ENCODE measurements around the gene RPLP1.

The RPLP1 gene

DNA sequence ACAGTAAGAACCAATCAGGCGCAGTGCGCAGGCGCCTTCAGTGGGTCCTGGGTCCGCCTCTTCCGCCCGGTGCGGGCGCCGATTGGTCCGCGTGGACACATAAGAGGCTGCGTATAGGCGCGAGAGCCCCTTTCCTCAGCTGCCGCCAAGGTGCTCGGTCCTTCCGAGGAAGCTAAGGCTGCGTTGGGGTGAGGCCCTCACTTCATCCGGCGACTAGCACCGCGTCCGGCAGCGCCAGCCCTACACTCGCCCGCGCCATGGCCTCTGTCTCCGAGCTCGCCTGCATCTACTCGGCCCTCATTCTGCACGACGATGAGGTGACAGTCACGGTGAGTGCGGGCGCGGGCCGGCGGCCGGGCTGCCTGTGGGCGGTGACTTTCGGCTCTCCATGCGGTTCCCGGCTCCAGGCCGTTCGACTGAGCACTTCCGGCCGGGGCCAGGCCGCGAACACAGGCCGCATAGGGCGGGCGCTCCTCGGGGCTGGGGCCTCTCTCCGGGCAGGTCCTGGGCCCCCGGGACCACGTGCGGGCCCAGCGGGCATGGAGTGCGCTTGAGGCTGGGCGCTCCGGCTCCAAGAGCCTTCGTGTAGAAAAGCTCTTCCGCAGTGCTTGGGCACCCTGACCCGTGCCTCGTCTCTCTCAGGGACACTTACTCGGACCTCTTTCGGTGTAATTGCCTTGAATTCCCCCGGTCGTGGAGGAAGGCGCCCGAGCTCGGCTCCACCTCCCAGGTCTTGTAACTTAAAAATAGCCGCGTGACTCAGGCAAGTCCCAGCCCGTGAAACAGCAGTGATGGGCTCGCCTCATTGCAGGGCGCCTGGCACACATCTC is at the start of gene RPLP1:
Gene RPLP1 (plus strand): TSS at position 127 of the 830 bp plus-strand sequence. CDS start 131 bp downstream, at position 258.
- DNase-seq (ENCODE audit: low read depth in 2 of 2) = peak; percentile 87

DNA sequence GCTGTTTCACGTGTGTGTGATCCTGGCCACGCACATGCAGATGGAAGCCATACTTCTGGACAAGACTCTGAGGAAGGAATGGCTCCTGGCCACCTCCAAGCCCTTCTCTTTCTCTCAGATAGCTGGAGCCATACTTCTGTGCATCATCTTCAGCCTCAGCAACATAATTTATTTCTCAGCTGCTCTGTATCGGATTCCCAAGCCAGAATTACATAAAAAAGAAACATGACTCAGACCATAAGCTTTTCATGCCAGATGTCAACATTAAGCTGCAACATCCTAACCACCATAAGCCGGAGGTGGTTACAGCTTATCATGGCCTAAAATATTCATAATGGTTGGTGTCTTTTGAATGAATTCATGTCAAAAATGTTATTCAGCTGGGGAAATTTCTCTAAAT is 49.0 kb upstream of the RPLP1 start:
- peak; percentile 84 to 87 for DNase-seq (ENCODE audit: low read depth in 2 of 2)

DNA sequence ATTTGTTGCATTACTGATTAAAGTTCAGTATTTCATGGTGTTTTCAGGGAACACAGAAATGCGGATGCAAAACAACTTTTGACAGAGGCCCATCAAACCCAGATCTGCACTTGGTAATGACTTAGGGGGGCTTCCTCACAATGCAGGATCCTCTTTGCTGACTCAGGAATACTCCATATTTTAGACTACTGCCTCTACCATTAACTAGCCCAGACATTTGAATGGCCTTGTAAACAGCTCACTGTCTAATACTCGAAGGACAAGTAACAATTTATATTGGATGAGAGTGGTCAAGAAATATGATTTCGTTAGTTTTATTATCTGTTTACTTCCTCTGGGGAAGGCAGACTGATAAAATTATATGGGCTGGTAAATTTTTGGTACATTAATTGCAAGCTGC is 47.5 kb upstream of the RPLP1 start:
- DNase-seq (ENCODE audit: low read depth in 2 of 2) = no peak

DNA sequence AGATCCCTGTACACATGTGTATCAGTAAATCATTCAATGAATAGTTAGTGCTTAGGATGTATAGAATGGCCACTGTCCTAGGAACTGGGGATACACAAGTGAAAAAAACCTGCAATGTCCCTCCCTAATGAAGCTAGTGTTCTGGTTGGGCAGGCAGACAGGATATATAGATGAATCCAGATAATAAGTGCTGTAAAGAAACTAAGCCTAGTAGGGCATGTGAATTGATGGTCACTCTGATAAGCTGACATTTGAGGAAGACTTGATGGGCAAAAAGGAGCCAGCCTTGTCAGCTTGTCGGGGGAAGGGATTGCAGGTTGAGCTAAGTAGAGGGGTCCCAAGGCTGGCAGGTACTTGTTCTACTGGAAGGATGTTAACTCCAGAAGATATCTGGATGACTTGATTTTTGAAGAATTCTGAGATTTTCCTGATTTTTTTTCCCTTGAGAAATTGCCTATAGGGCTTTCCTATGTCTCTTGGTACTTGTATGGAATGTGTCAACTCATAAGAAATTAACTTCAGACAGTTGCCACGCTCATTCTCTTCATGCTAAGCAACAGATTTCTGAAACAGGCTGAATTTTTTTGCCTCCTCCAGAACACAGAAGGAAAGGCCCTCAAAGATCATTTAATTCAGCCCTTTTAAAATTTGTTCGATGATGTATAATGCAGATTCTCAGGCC is 44.8 kb upstream of the RPLP1 start:
- no peak for DNase-seq (ENCODE audit: low read depth in 2 of 2)

DNA sequence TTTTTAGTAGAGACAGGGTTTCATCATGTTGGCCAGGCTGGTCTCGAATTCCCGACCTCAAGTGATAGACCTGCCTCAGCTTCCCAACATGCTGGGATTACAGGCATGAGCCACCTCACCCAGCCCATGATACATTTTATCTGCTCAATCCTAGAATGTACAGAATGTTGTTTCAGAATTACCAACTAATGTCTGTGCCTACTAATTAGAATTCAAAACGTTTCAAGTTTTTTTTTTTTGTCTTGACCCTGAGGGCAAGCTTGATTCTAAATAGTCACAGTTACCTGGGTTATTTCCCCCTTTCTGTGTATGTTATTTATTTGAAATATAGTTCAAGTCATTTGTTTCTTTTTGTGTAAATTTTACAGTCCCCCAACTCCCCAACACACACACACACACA is 43.8 kb upstream of the RPLP1 start:
- DNase-seq (ENCODE audit: low read depth in 2 of 2) = no peak

DNA sequence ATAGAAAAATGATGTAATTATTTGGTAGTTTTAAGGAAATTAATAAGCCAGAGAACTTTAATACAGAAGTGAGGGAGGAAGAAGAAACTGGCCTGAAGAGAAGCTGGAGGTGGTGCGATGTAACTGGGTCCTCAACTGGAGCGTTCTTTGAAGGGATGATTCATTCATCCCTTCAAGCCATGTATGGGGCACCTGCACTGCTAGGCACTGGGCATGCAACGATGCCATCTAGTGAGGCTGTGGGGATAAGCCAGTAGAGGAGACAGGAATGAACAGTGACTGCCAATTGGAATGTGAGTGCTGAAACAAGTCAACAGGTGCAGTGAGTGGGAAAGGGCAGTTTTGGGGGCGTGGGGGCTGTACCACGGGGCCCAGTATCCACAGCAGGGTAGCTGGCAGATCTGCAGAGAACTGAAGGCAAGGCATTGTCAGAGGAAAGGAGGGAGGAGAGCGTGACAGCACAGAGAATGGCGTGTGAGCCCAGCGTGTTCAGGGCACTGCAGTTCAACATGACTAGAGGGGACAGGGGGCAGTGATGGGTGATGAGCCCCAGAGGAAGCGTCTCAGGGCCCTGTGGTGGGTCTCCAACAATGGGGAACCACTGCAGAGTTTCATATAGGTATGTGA is 42.3 kb upstream of the RPLP1 start:
- DNase-seq (ENCODE audit: low read depth in 2 of 2) = no peak

DNA sequence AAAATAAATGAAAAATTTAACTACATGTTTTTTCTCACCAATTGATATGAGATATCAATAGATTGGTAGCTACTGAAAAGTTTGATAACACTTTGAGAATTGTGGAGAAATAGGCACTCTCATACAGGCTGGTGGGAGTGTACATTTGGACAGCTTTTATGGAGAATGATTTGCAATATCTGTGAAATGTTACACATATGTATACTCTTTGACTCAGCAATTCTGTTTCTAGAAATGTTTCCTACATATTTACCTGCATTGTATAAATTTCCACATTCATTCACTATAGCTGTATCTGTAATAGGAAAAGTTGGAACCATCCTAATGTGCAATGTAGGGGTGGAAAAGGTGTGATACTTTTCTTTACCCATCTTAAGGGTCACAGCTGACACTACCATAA is 40.3 kb upstream of the RPLP1 start:
- no peak for DNase-seq (ENCODE audit: low read depth in 2 of 2)

DNA sequence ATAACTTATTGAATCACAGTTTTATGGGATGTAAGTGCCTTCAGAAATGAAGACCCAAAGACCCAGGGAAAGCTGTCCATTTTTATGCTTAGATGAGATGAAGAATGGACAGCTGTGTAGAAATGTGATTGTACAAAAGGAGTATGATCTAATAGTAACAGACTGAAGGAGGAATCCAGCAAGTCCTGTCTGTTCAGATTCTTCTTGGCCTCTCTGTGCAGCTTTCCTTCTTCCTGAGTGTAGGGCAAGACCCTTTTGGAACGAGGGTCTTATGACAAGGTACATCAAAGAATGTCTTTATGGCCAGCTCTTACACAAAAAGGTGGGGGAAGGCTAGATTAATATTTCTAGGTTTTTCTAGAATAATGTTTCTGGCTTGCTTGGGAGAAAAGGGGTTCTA is 39.9 kb upstream of the RPLP1 start:
- DNase-seq (ENCODE audit: low read depth in 2 of 2) = no peak

DNA sequence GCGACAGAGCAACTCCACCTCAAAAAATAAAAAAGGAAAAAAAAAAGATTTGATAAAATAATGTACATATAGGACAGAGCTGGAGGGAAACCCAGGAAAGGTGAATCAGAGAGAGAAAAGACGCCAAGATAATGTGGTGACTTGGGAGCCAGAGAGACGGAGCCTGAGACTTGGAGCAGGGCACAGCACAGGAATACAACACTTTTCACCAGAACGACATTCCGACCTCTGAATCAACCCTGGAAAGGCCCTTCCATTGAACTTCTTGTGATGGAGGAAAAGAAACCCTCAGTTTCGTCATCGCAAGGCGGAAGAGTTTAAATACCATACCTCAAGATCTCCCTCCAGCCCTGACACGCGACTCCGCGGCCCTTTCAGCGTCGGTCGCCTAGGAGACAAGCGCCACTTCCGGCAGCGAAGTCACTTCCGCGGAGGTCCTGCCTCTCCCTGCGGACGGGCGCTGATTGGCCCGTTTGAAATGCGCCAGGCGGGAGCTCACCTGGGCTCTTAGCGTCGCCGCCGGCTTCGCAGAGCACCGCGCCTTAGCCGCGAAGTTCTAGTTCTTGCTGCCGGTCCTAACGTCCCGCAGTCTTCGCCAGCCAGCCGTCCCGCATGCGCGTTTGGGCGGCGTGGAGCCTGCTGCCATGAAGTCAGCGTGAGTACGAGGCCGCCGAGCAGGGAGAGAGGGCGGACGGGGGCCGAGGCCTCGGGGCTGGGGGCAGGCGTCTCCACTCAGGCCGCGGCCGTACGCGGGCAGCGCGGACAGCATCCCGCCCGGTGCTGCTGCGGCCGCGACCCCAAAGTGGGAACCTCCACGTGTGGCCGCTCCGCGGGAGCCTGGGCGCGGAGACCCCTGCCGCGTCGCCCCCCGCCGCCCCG is 38.6 kb upstream of the RPLP1 start, which contains the start of gene KIF23:
Gene KIF23 (plus strand): TSS at position 528 of the 879 bp plus-strand sequence. CDS start 117 bp downstream, at position 645.
- DNase-seq (ENCODE audit: low read depth in 2 of 2) = peak; percentile 81 to 82

DNA sequence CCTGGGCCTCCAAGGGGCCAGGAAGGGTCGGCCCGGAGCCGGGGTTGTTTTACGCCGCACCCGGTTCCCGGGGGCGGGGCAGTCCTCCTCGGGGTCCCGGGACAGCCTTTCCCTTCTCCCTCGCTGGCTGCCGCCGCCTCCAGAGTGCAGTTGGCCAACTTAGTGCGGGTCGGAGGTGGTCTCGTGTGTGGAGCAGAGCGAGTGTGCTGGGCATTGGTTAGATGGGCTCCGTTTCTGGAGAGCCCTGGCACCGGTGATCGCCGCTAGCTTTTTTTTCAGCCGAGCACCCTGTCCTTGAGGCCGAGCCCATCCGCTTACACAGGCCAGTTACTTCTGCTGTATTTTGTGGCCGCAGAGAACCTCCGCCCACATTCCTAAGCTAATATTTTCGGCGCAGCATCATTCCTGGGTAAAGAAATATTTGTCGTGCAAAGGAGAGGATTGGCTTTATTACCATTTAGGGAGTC is 37.9 kb upstream of the RPLP1 start:
- peak; percentile 90 to 91 for DNase-seq (ENCODE audit: low read depth in 2 of 2)

DNA sequence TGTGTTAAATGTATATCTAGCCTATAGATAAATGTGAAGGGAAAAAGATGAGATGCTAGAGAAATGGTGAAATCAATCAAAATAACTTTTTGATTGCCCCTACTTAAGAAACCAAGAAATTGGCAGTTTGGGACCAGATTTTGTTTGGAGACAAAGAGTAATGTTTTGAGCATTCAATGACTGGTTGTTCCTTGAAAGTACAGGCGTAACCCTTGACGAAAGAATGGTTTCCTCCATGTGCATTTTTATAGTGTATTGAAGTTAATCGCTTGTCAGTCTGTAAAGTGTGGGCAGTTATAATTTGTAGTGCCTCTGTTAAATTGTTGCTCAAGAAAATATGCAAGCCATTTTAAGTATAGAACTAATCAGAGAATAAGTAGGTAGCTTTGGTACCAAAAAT is 37.2 kb upstream of the RPLP1 start:
- DNase-seq (ENCODE audit: low read depth in 2 of 2) = no peak

DNA sequence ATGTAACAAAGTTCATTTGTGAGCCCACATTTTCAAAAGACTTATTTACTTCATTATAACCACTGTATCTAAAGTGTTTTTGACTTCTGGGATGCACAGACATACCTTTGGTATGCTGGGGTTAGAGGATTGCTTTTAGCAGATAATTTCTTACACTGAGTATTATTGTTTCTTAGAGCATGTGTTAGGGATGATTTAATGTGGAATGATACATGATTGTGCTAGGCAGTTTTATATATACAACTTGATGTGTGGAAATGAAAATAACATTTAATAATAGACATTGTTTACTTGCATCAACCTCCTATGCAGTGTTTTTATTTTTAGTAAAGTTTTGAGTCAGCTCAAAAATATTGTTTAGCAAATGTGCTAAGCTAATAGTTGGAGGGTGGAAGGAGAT is 35.0 kb upstream of the RPLP1 start:
- DNase-seq (ENCODE audit: low read depth in 2 of 2) = no peak

DNA sequence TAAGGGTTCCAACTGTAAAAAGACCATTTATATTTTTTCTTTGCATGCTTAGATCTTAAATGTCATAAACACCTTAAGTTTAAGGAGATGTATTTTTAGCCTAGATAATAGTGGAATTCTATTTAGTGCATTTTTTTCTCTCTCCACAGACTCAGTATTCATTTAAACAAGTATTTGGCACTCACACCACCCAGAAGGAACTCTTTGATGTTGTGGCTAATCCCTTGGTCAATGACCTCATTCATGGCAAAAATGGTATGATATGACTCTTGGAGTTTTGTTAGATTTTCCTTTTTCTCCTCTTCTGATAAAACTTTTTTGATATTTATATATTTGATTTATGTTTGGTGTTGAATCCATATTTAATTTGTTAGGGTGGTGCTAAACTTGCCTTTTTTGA is 31.1 kb upstream of the RPLP1 start:
- no peak for DNase-seq (ENCODE audit: low read depth in 2 of 2)

DNA sequence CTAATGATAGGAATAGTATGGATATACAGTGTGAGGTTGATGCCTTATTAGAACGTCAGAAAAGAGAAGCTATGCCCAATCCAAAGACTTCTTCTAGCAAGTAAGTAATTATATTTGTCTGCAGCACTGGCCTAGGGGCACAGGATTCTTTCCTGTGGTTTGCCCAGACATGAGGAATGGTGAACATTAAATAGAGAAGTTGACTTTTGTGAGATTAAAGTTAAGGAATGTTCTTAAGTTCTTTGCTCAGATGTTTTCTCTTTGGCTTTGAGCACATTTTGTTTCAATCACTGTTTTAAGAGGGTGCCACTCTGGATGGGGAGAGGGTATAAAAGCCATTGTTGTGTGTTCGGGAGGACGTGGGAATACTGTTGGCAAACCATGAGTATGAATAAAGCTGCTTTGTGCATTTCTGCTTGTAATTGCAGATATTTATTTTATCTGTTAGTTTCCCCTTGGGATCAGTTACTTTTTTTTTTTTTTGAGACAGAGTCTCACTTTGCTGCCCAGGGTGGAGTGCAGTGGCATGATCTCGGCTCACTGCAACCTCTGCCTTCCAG is 30.2 kb upstream of the RPLP1 start:
- no peak for DNase-seq (ENCODE audit: low read depth in 2 of 2)

DNA sequence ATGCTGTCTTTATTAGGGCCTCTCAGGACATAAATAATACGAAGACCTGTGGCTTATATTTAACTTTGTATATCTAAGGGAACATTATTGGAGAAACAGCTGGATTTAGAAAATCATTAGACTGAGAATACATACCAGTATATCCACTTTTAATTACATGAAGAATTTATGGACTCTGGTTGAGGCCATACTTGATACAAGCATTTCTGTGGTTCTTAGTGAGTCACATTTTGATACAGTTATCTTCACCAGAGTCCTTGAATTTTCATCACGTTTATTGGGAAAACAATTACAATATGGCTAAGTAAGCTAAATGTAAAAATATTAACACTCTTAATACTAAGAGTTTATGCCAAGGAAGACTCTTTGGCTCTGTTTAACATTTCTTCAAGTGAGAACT is 28.6 kb upstream of the RPLP1 start:
- no peak for DNase-seq (ENCODE audit: low read depth in 2 of 2)

DNA sequence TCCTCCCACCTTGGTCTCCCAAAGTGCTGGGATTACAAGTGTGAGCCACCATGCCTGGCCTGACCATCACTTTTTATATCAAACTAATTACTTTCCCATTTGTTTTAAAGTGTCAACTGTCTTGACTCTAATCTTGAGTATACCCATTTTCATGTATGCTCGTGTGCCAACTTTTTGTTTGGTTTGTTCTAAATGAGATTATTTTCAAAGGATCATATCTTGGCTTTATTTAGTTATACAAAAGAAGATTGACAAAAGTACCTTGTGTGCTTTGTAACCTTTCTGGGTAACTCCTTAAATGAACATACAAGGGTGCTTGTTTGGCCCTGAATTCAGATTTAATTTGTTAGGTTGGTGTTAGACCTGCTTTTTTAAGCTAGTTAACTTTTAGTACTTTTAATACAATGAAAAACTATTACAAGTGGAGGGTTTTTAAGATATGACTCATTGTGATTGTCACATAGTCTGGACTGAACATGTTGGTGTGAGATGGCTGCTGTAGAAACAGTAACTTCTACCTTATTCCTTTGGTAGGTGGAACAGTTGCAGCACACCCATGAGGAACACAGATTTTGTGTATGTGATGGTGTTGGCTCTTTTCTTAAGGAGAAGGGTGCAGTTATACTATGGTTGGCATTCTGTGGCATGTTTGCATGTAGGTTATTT is 27.7 kb upstream of the RPLP1 start:
- DNase-seq (ENCODE audit: low read depth in 2 of 2) = no peak

DNA sequence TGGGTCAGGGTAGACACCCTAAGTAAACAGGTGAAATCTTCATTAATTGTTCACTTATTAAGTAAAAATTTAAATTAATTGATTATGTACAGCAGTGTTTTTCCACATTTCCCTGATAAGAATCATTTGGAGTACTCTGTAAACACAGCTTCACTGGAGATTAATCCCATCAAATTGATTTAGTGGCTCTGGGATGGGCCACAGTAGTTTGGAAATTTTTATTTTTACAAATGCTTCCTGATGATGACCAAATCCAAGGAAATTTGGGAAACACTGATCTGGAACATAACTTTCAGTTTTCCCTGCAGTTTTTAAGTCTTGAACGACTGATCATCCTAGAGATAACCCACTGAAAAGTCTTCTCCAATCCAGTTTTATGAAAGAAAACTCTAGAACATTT is 18.8 kb upstream of the RPLP1 start:
- DNase-seq (ENCODE audit: low read depth in 2 of 2) = no peak

DNA sequence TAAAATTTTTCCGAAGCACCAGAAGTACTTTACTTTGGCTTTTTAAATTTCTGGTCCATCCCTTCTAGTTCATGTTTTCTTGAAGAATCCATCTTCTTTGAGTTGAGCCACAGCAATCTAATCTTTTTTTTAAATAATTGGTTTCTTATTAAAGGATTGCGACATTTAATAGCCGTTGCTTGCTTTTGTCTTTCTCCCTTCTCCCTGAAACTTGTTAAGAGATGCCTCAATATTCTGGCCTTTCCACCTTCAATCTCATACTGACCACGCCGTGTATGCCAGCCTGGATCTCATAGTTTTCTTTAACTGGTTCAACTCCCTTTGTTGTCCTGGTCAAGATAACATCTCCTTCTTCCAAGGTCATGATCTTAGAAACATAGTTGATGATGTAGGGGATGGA is 18.4 kb upstream of the RPLP1 start:
- DNase-seq (ENCODE audit: low read depth in 2 of 2) = no peak

DNA sequence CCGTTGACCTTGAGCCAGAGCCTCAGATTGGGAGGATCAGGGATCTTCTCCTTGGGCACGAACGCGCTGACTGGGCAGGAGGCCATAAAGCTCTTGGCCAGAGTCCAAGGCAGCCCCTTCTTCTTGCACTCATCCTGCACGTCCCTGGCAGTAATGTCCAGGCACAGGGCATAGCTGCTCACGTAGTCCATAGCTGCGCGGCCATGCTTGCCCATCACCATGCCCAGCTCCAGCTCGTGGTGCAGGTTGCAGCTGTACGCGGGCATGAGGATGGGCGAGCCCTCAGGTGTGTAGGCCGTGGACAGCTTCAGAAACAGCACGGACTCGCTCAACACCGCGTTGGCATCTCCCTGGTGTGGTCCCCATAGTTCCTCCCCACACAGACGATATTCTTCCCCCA is 17.9 kb upstream of the RPLP1 start:
- no peak for DNase-seq (ENCODE audit: low read depth in 2 of 2)

DNA sequence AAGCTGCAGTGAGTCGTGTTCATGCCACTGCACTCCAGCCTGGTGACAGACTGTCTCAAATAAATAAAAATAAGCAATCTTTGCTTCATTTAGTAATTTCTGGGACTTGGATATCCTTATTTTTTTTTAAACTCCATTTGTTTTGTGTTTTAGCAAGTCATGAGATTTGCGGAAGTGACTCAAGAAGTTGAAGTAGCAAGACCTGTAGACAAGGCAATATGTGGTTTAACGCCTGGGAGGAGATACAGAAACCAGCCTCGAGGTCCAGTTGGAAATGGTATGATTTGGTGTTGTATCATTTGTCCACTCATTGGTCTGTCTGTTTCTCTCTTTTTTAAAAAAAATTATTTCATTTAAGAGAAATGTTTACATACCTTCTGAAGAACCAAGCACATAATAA is 16.6 kb upstream of the RPLP1 start:
- DNase-seq (ENCODE audit: low read depth in 2 of 2) = no peak

DNA sequence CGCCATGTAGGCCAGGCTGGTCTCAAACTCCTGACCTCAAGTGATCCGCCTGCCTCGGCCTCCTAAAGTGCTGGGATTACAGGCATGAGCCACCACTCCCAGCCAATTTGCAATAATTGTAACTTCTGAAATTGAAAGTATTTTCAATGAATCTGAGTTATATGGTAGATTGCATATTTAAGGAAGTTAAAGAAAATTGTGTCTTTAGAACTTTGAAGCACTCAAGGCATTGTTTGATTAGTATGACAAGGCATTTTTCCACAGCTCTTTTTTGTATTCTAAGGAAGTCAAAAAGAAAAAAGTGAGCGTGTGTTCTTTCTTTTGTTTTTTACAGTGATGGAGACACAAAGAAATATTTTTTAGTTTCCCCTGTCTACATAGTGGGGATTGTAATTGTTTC is 15.7 kb upstream of the RPLP1 start:
- no peak for DNase-seq (ENCODE audit: low read depth in 2 of 2)
